IPS DF 4.7 (cell line): ENCODE results near the gene CDH7.

ENCODE experiments used
- DNase-seq: peaks from one replicate; pipeline ENCODE4 v3.0.0-alpha.2; 2013; ENCODE audit warnings: low spot score; ENCODE audit errors: extremely low read depth

The CDH7 gene

DNA sequence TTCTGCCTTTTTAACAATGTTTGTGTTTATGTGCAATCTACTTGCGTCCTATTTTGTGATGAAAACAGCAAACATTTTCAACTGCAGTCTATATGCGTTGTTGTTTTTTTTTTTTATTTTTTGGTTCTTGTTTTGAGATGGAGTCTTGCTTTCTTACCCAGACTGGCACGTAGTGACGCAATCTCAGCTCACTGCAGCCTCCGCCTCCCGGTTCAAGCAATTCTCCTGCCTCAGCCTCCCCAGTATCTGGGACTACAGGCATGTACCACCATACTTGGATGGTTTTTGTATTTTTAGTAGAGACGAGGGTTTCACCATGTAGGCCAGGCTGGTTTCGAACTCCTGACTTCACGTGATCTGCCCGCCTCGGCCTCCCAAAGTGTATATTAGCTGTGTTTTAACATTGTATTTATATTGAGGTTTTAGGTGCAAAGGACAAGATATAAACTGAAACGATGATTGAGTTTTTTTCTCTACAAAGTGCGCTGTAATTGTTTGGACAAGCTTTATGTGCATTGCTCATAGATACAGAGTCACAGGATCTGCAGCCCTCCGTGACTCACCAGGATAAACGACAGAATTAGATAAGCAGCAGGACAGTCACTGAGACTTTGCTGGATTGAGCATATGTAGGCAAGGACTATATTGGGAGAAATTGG is 17.4 kb downstream of the CDH7 start:
- DNase-seq = no peak

- DNase-seq = no peak
Observed at GRCh38 chr18:65769652-65770051, 18.8 kb downstream of the CDH7 start.

GRCh38 chr18:65786474-65786873 is 35.7 kb downstream of the CDH7 start:
- DNase-seq = no peak

DNA sequence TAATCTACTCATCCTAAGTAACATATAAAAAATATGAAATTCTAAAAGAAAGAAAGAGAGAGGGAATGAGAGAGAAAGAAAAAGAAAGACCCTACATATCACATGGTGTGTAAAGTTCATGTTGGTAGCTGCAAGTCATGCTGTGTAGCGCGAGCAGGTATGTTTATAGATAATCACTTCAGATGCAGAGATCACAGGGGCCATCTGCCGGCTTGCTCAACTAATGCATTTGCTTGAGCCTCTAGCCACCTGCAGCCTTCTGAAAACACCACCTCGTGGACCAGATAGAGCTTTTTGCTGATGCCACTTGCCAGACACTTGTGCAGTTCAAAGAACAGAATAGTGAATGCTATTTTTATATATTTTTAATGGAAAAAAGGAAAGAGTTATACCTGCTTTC is 37.6 kb downstream of the CDH7 start:
- DNase-seq = no peak

- no peak for DNase-seq
Observed at GRCh38 chr18:65790604-65791003, 39.8 kb downstream of the CDH7 start.

GRCh38 chr18:65791719-65792118 is 40.9 kb downstream of the CDH7 start:
- DNase-seq = no peak

DNA sequence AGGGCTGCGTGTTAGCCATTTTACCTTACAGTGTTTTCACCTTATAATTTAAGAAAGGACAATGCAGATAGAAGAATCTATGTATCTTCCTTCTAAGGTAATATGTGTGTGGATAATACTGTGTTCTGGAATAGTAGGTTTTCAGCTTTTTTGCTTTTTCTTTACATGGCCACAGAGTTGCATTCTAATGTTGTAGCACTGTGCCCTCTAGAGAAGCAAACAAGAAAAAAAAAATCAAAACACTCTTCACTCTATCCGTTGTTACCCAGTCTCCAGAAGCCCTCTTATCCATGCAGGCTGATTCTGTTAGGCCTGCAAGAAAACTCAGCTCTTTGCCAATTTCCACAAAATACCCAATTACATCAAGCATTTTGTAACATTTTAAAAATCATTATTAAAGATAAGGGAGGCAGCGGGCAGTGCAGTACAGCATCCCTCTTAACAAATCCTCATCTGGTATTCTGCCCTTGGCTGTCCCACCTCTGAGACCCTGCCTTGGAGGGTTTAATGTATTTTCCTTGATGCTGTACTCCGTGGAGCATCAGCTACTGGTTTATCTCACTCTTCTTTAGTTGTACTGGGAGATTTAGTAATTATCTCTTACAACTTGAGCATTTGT is 41.8 kb downstream of the CDH7 start:
- DNase-seq = no peak

DNA sequence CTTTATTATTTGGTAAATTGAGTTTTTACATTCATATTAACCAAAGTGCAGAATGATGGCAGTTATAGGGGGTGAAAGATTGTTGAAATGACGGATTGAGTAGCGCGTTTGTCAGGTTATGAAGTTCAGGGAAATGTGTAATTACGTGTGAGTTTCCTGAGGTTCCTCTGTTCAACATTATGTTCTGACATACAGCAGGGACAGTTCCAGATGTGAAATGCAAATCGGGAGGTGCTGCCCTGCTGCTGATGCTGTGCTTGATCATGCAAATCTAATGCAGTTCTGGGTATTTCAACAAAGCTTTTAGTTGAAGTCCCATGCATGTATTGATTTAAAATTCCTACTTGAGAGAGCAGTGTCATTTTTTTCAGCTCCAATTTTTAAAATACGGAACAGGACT is 57.9 kb downstream of the CDH7 start:
- DNase-seq = no peak

DNA sequence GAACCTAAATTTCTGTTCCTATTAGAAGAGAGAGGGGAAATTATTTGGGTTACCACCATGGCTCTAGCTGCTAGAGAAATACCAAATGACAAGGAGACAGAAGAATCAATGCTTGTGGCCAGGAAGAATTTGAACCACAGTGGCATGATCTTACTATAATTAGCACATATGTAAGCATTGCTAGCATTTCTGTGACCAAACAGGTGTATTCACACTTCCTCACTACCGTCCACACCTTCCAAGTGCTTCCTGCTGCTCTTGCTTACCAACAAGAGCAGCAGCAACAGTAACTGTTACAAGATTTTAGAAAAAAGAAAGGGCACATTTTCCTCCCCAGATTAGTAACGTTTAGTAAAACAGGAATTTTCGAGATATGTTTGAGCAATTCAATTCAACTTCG is 60.5 kb downstream of the CDH7 start:
- no peak for DNase-seq

DNA sequence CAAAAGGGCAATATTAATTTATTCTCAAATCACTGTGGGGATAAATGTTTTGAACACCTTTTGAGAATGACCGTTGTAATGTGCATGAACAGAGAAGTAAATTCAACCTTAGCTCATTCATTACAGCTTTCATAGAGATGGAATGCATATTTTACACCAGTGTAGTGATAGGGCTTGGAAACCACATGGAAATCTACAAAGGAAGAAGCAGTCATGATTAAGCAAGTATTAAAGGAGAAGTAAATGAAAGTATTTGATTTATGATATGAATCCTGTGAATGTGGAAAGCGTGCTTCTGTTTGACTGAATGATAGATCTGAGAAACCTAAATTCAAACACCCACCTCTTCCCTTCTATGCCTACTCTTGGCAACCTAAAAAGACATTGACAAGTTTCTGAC is 64.7 kb downstream of the CDH7 start:
- no peak for DNase-seq

GRCh38 chr18:65817178-65817577 is 66.4 kb downstream of the CDH7 start:
- no peak for DNase-seq

DNA sequence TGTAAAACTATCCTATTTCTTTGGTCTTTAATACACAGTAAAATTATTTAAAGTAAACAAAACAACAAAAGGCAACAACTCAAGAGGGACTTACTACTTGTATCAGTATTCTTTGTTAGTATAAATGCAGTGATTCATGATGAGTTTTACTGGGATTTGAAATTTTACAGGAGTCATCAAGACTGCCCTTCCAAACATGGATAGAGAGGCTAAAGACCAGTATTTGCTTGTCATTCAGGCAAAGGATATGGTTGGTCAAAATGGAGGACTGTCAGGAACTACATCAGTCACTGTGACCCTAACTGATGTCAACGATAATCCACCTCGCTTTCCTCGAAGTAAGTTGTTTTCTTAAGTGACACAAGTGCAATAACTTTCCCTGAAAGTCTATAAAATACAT is 71.1 kb downstream of the CDH7 start:
- DNase-seq = no peak

DNA sequence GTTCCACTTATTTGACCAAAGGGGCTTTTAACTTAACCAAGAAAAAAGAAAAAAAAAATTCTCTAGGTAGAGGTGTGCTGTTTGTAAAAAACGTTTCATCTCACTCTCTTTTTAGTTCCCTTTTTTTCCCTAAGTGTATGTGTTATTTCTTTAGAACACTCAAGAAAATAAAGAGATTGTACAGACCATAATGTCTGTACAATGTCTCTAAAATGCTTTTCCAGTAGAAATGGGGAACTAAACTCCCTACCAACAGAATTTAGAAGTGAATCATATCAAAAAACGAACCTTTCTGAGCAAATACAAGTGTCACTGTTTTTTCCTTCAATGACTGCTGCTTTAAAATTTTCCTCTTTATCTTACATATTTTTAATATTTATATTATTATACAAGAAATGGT is 72.0 kb downstream of the CDH7 start:
- no peak for DNase-seq

DNA sequence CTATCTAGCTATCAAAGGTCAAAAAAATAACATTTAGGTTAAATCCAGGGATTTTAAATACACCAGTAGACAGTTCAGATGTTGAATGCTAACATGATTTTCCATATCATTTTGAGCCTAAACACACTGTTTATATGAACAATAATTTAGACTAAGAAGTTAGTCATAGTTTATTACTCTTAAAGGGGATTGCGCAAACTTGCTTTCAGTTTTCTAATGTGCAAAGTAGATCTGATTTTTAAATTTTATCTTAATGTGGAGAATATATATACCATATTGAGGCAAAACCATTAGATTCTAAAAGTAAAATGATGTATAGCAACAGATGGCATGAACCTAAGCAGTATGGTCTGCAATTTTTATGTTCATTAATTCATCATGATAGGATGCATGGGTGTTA is 76.6 kb downstream of the CDH7 start:
- DNase-seq = no peak

- DNase-seq = no peak
Observed at GRCh38 chr18:65835881-65836280, 85.1 kb downstream of the CDH7 start.

GRCh38 chr18:65846107-65846506 is 95.3 kb downstream of the CDH7 start:
- DNase-seq = no peak

DNA sequence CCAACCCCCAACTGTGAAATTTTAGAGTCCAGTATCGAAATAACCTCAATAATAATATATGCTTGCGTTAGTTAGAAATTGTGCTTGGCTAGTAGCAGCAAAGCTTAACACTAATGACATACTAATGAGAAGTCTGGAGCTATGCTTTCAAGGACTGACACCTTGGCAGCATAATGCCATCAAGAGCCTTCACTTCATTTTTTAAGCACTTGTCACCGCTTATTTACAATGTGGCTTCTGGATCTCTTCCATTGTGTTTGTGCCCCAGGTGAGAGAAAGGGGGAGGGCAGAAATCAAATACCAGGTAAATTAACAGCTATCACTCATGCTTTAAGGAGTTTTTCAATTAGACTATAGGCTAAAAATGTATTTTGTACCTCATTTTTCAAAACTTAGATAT is 101.5 kb downstream of the CDH7 start:
- no peak for DNase-seq

DNA sequence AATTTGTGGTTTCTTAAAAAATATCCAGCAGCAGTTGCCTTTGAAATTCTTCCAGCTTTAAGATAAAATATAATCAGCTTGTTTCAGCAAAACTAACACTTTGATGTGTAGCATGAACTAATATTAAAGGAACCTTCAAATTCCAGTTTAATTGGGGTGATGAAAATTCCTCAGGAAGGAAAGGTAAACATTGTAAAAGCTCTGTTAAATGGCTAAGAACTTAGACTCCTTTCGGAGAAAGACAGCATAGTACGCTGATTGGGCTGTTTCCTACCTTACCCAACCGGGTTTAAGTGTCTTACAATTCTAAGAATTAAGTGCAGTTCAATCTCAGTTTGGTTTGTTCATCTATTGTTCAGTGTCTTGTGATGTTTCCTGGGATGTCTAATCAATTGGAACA is 108.3 kb downstream of the CDH7 start:
- DNase-seq = no peak

GRCh38 chr18:65869527-65869926 is 118.7 kb downstream of the CDH7 start:
- no peak for DNase-seq

DNA sequence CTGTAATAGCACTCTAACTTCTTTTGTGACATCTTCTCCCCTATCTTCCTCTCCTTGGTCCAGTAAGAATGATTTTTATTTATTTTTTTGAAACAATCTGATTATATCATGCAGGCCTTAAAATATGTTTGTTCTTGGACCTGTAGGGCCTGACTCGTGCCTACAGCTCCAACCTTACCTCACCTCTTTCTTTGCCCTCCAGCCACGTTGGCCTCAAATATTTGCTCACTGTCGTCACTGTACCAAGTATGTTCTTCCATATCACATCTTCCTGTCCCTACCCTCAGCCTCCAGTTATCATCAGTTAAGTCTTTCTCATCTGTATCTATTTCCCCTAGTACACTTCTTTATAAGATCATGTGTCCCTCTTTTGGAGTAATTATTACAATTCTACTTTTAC is 125.5 kb downstream of the CDH7 start:
- no peak for DNase-seq

GRCh38 chr18:65897292-65897691 is 146.5 kb downstream of the CDH7 start:
- DNase-seq = no peak

- DNase-seq = no peak
Observed at GRCh38 chr18:65901522-65901921, 150.7 kb downstream of the CDH7 start.

- DNase-seq = peak; percentile 36
Observed at GRCh38 chr18:65906621-65907034, 155.8 kb downstream of the CDH7 start.

- no peak for DNase-seq
Observed at GRCh38 chr18:65907281-65907680, 156.5 kb downstream of the CDH7 start.
